ENCODE measurements around the gene VEGFC.

Gene VEGFC

DNA sequence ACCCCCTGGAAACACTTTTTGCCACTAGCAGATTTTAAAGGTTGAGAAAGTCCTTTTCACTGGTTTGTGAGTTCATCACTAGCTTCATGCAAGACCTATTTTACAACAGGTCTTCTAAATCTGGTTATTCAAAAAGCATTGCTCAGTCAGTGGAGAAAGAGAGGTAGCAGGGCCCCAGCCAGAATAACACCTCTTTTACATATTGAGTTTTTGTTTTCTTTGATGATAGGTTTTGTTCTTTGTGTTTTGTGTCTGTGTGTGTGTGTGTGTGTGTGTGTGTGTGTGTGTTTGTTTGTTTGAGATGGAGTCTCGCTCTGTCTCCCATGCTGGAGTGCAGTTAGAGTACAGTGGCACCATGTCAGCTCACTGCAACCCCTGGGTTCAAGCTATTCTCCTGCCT is 2.7 kb upstream of the VEGFC start:
- DNase-seq (ENCODE audit: low spot score): no peak

DNA sequence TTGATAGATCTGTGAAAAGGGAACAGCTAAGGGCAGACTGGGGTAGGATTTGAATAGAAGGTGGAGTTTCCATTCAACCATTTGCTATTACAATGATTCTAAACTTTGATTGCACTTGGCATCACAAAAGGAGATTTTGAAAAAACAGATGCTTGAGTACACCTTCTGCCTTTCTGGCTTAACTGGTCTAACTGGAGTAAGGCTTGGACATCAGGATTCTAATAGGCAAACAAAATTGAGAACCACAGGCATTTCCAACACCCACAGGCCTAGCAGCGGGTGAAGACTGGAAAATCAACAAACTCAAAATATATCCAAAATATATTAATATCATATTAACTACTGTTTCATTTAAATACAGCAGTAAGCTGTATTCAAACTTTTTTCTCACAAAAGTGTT is 1.9 kb upstream of the VEGFC start:
- DNase-seq (ENCODE audit: low spot score): no peak

- no peak for DNase-seq (ENCODE audit: low spot score)
Observed at GRCh38 chr4:176794151-176794550, 1.4 kb upstream of the VEGFC start.

- no peak for DNase-seq (ENCODE audit: low spot score)
Observed at GRCh38 chr4:176793060-176793605, 411 bp upstream of the VEGFC start.

- no peak for DNase-seq (ENCODE audit: low spot score)
Observed at GRCh38 chr4:176791591-176792325, 964 bp downstream of the VEGFC start.

GRCh38 chr4:176790398-176790797 is 2.3 kb downstream of the VEGFC start:
- DNase-seq (ENCODE audit: low spot score): no peak

GRCh38 chr4:176789955-176790354 is 2.8 kb downstream of the VEGFC start:
- DNase-seq (ENCODE audit: low spot score): peak; percentile 33

- no peak for DNase-seq (ENCODE audit: low spot score)
Observed at GRCh38 chr4:176788971-176789370, 3.8 kb downstream of the VEGFC start.

DNA sequence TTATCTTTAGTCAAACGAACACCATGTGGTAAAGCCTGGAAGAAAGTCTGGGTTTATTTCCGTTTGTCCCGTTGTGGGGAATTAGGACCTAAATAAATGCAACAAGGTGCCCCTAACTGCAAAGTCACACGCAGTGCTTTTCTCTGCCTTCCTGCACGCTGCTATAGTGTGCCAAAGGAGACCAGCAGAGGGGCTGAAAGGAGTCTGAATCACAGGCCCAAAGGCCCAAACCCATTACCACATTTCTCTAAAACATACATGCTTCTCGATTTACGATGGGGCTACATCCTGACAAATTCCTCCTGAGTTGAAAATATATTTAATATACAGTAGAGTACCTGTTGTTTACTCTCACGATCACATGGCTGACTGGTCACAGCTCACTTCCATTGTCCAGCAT is 4.5 kb downstream of the VEGFC start:
- no peak for DNase-seq (ENCODE audit: low spot score)

DNA sequence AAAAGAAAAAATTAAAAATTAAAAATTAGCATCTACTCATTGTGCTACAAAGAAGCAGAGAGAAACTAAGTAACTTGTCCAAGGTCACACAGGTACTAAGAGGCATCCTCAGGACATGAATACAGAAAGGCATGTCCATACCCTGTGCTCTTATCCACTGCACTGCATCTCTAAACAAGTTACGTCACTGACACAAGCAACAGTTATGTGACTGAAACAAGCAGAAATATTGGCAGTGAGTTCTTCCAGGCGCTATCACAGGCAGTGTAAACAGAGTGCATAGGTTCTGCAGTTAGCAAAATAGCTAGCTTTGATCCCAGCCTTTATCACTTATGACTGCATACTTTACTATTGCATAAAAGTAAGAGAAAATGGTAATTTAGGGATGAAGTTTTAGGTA is 7.9 kb downstream of the VEGFC start:
- DNase-seq (ENCODE audit: low spot score): no peak

DNA sequence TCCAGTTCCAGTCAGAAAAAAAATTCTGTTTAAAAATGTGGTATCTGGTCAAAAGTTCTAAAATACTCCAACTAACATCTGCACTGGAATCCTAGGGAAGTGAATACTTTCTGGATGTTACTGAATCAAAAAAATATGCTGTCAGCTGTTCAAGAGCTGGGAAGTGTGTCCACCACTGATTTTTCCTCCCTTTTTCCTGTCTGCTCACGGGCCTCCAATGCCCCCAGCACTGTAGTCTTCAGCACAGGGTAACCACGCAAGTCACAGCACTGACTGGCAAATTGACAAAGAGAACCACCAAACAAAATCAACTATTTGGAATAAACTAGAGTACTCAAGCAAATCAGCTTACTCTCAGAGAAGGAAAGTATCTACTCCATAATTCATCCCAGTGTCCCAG is 9.9 kb downstream of the VEGFC start:
- DNase-seq (ENCODE audit: low spot score): no peak

GRCh38 chr4:176782191-176782590 is 10.5 kb downstream of the VEGFC start:
- no peak for DNase-seq (ENCODE audit: low spot score)

- DNase-seq (ENCODE audit: low spot score): no peak
Observed at GRCh38 chr4:176781739-176782100, 11.0 kb downstream of the VEGFC start.

- DNase-seq (ENCODE audit: low spot score): no peak
Observed at GRCh38 chr4:176780995-176781738, 11.6 kb downstream of the VEGFC start.

DNA sequence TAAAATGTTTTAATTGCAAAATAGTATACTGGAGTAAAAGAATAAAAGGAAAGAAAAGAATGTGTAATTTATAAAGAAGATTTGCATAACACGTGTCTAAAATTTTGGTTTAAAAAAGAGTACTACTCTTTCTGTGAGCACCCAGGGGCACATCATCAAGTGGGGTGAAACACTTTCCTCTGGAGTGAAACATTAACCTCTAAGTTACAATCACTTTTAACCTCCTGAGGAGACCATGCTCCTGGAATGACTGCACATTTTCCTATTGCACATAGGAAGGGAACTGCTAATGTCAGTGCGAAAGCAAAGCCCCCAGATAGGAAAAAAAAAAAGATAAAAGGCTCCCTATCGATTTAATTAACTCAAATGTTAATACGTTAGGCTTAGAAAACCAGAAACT is 13.3 kb downstream of the VEGFC start:
- no peak for DNase-seq (ENCODE audit: low spot score)

GRCh38 chr4:176778491-176778890 is 14.2 kb downstream of the VEGFC start:
- DNase-seq (ENCODE audit: low spot score): no peak

DNA sequence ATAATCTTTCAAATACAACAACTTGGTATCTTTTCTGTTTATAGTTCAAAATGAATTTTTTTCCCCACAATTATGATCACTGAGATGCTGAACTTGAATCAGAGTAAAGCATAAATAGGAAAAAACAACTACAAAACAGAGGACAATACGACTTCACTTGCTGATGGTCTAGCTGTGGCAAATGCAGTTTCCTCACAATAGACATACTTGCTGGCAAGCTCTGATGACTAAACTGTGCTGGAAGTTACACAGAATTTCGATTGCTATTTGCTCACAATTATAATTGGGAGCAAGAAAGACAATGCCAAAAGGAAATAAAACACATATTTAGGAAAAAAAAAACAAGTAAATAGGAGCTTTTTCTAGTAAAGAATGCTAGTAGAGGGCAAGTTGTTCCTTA is 14.7 kb downstream of the VEGFC start:
- DNase-seq (ENCODE audit: low spot score): no peak

- no peak for DNase-seq (ENCODE audit: low spot score)
Observed at GRCh38 chr4:176775338-176775737, 17.4 kb downstream of the VEGFC start.

DNA sequence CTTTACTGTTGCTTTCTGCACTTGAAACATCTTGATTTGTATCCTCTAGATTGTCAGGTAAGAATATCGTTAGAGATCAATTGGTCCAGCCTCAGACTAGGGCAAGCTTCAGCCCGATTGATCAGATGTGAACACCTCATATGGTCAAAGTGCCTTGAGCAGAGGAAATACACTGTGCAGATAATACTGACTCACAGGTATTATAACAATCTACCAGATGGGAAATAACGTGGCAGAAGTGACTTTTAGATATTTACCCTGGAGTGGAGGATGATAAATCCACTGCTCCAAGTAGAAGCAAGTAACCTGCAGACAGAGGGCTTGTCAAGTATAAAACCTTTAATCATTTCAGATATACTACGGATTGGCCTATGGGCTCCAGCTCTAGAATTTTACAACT is 17.9 kb downstream of the VEGFC start:
- no peak for DNase-seq (ENCODE audit: low spot score)

DNA sequence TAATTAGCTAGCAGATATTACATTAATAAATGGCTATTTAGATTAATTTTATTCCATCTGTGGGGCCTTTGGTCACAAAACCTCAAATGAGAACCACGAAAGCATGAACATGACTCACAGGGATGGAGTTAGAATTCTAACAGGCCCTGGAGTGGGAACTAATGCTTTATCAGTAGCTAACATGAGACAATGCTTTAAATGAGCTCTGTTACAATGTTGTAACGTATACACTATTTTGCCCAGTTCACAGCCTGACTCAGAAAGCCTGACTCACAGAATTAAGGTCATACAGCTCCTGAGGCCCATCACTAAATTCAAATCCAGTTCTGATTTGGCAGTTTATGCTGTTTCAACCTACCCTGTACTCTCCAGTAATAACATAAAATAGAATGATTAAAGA is 23.2 kb downstream of the VEGFC start:
- no peak for DNase-seq (ENCODE audit: low spot score)

DNA sequence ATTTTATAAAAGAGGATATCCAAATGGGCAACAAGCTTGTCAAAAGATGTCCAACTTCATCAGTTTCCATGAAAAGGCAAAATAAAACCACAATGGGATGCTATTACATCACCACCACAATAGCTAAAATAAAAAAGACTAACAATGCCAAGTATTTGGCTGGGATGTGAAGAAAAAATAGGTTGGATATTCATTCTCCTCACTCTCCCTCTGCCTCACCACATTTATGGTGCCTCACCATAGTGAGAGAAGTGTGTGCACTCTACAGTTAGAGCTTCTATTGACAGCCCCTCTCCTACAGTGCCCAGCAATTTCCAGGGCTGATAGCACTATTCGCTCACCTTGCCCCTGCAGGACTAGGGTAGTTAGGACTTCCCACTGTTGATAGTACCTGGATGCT is 25.5 kb downstream of the VEGFC start:
- no peak for DNase-seq (ENCODE audit: low spot score)

DNA sequence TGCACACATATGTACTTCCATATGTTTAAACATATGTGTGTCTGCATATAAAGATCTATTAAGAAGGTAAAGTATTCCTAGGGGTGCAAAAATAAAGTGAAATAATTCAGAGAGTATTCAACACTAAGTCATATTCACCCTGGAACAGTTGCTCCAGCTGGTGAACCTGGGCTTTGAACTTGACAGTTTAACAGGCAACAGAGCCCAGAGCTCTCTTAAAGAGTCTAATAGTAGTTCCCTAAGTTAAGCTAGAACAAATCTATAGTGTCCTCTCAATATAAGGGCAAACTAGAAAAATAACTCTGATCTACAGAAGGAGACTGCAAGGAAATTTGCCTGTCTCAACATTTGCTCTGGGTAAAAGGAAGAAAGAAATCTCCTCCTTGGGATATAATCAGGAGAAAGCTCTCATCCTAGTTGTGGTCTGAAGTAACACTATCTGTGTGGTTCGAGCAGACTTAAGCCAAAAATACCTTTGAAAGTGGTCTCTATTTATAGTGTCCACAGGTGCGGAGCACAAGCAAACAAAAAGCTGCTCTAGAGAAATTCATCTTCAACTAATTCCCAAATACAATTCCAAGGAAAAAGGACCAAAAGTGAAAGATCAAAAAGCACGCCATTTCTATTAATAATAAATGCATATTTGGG is 29.9 kb downstream of the VEGFC start:
- DNase-seq (ENCODE audit: low spot score): no peak

GRCh38 chr4:176761872-176762271 is 30.9 kb downstream of the VEGFC start:
- no peak for DNase-seq (ENCODE audit: low spot score)
